Neuron (in vitro differentiated cells): ENCODE data around the gene ATP13A2.

Experiments
- H2AFZ ChIP-seq: one replicate; pipeline ENCODE4 v1.6.1; 2013; ENCODE audit warnings: low read depth, mild to moderate bottlenecking, inconsistent platforms, low read length, moderate library complexity
- H3K27me3 ChIP-seq: one replicate; pipeline ENCODE4 v1.6.1; 2013; ENCODE audit warnings: low read length; ENCODE audit not compliant: insufficient read depth
- H3K36me3 ChIP-seq: one replicate; pipeline ENCODE4 v1.6.1; 2013; ENCODE audit warnings: low read length; ENCODE audit not compliant: insufficient read depth
- H3K4me1 ChIP-seq: one replicate; pipeline ENCODE4 v1.6.1; 2013; ENCODE audit warnings: low read length; ENCODE audit not compliant: insufficient read depth
- H3K4me3 ChIP-seq: 2 replicates; pipeline ENCODE4 v1.5.1; 2013; ENCODE audit warnings: mild to moderate bottlenecking, low read length, moderate library complexity
- H3K9me3 ChIP-seq: one replicate; pipeline ENCODE4 v1.6.1; 2013; ENCODE audit warnings: low read length

The ATP13A2 gene

DNA sequence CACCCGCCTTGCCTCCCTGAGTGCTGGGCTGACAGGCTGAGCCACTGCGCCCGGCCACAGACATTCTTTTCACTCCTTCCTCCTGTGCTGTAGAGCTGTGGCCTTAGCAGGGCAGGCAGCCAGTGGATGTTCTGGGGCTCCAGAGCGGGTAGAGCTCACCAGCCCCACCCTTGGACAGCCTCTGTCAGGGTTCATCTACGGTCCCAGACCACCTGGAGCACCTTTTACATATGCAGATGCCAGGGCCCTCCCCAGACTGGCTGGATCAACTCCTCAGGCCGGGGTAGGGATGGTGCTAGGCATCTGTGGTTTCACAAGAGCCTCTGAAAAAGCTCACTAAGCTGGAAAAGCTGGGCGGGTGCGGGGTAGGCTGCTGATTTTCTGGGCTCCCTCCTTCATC lies 4.6 kb downstream of the ATP13A2 start:
- Histone ChIP-seq H3K4me1 (peaks cover 10% of the 10 kb centered on the region), H3K4me3 (no peak overlapping the region), H3K27me3 (no peaks in the 10 kb centered on the region), H3K9me3 (no peaks in the 10 kb centered on the region), H3K36me3 (peaks cover 25% of the 10 kb centered on the region), H2AFZ (no peak overlapping the region)

DNA sequence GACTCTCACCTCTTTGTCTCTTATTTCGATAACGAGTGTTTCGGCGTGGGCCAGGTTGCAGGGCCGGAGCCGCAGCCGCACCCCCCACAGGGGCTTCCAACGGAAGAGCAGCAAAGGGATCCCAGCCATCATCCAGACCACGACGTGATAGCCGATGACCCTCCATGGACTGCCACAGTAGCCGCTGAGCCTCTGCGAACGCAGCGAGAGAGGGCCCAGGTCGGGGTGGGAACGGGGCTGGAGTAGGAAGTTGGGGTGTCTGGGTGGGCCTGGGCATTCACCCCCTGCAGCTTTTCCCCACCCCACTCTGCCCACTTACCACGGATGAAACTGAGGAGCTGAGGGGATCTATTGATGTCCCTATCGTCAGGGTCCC lies 6.4 kb downstream of the ATP13A2 start:
- Histone ChIP-seq H3K9me3 (no peaks in the 10 kb centered on the region), H3K4me1 (peaks cover 4% of the 10 kb centered on the region), H3K36me3 (peaks cover 33% of the 10 kb centered on the region), H2AFZ (no peak overlapping the region), H3K4me3 (no peak overlapping the region), H3K27me3 (no peaks in the 10 kb centered on the region)

DNA sequence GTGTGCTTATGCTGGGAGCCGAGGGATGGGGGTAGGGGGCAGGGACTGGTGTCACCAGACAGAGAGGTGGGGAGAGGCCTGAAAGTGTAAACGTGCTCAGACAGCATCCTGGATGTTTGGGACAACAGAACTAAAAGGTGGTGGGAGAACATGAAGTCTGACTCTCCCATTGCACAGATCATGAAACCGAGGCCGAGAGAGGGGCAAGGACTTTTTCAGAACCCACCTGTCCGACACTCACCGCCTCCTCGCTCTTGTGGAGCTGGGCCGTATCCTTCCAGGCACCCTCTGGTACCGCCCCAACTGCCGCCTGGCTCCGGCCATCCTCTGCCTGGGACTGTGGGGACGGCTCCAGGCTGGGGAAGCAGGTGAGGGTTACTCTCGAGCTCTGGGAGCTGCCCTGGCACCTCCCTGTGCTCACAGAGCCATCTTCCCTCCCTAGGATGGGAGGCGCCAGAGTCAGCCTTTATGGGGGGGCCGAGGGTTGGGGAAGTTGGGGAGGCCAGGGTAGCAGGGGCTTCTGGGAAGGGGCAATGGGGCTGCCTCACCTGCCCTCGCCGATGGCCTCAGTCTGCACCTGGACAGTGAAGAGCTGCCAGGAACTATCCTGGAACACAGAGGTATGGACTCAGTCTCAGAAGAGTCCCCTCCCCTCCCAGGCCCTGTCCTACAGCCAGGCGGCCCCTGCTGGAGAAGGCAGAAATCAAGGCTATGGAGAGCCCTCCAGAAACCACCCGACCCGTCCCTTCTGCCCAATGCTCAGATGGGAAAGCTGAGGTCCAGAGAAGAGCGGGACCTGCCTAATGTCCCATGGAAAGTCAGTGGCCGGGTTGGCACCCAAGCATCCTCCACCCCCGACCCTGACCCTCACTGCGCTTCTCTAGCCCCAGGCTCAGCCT lies 7.0 kb downstream of the ATP13A2 start:
- Histone ChIP-seq H3K36me3 (peaks cover 33% of the 10 kb centered on the region), H3K4me3 (no peak overlapping the region), H3K9me3 (no peaks in the 10 kb centered on the region), H3K4me1 (peaks cover 4% of the 10 kb centered on the region), H3K27me3 (no peaks in the 10 kb centered on the region), H2AFZ (no peak overlapping the region)

DNA sequence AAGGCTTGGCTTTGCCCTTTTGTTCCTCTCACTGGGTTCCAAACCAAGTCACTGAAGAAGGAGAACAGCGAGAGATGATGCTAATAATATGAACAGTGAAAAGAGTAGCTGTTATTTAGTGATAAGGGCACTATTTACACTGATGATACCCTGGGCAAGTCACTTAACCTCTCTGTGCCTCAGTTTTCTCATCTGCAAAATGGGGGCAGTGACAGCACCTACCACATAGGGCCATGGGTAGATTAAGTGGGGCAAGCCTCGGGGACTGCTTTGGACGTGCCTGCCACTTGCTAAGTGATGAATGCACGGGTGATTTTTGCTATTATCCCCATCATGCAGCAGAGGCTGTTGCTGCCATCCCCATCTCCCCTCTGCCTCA lies 9.2 kb downstream of the ATP13A2 start:
- Histone ChIP-seq H3K4me3 (no peak overlapping the region), H3K9me3 (no peaks in the 10 kb centered on the region), H3K27me3 (no peaks in the 10 kb centered on the region), H2AFZ (no peak overlapping the region), H3K4me1 (peaks cover 4% of the 10 kb centered on the region), H3K36me3 (peaks cover 33% of the 10 kb centered on the region)

DNA sequence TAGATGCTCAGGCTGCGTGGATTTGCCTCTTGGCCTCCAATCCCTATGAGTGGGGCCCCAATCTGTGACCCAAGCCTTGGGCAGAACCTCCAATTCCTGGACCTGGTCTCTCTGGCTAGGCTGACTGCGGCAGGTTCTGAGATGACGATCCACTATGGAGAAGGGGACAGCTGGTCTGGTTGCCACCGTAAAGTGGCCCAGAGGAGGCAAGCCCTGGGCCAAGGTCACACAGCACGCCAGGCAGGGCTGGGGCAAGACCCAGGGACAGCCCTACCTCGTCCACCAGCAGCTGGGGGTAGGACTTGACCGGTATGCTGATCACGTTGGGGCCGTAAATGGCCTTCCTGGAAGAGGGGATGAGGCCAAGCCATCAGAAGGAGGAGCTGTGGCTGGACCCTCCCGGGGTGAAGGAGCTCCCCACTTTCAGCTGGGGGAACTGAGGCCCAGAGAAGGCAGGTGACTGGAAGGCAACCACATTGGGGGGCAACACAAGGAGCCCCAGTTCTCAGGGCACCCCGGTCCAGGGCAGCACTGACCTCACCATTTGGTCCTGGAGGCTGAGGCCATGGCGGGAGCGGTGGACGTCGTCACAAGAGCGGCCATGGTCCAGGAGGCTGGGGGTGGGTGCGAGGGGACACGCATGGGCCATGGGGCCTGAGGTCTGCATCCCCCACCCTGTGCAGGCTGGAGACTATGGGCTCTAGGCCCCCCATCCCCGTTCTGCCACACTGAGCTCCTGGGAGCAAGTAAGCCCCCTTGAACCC lies 9.8 kb downstream of the ATP13A2 start:
- Histone ChIP-seq H3K4me3 (no peak overlapping the region), H3K36me3 (peaks cover 33% of the 10 kb centered on the region), H3K4me1 (peaks cover 4% of the 10 kb centered on the region), H3K9me3 (no peaks in the 10 kb centered on the region), H2AFZ (no peak overlapping the region), H3K27me3 (no peaks in the 10 kb centered on the region)

DNA sequence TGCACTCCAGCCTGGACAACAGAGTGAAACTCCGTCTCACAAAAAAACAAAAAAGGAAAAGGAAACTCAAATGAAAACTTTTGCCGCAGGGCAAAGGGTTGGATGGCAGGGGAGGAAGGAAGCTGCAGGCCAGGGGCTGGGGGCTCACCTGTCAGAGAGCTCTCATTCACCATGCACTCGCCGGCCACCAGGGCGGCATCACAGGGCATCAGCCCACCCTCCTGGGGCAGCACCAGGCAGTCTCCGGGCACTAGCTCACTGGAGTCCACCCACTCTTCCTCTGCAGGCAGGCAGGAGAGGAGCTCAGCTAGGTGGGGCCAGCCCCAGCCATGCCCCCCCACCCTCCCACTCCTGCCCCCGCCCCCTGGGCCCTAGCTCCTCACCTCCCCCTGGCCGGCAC lies 11.9 kb downstream of the ATP13A2 start:
- Histone ChIP-seq H3K4me1 (peaks cover 4% of the 10 kb centered on the region), H3K9me3 (no peaks in the 10 kb centered on the region), H3K4me3 (no peak overlapping the region), H3K36me3 (peaks cover 30% of the 10 kb centered on the region), H3K27me3 (no peaks in the 10 kb centered on the region), H2AFZ (no peak overlapping the region)

DNA sequence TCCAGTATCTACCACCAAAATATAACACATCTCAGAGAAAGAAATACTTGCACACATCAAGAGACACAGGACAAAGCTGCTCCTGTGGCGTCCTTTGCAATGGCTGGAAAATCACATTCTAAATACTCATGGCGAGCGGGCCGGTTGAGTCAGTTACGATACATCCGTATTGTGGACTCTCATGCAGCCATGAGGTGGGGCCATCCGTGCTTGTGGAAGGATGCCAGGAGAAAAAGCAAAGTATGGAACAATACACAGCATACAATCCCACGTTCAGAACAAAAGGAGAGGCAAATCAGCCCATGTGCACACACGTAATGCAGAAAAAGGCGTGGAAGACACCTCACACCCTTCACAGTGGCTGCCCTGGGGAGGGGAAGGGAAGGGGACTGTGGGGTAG lies 13.1 kb downstream of the ATP13A2 start:
- Histone ChIP-seq H2AFZ (no peak overlapping the region), H3K4me3 (no peak overlapping the region), H3K27me3 (no peaks in the 10 kb centered on the region), H3K36me3 (peaks cover 20% of the 10 kb centered on the region), H3K9me3 (no peaks in the 10 kb centered on the region), H3K4me1 (peaks cover 4% of the 10 kb centered on the region)

DNA sequence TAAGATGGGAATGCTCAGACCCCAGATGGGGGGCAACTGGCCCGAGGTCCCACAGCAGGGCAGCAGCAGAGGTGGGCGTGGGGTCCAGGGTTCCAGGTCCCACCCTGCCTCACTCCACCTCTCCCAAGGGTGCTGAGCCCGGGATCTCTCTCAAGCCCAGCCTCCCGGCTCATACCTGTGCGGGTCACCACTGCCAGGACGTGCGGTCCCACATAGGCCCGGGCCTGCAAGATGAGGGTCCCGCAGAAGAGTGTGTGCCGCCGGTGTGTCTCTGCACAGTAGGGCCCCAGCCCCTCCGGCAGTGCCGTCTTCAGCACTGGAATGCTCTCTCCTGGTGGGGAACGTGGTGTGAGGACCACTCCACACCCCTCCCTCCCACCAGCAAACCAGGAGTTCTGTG lies 14.9 kb downstream of the ATP13A2 start:
- Histone ChIP-seq H3K36me3 (peaks cover 8% of the 10 kb centered on the region), H2AFZ (no peak overlapping the region), H3K4me3 (no peak overlapping the region), H3K4me1 (peaks cover 4% of the 10 kb centered on the region), H3K27me3 (no peaks in the 10 kb centered on the region), H3K9me3 (no peaks in the 10 kb centered on the region)

DNA sequence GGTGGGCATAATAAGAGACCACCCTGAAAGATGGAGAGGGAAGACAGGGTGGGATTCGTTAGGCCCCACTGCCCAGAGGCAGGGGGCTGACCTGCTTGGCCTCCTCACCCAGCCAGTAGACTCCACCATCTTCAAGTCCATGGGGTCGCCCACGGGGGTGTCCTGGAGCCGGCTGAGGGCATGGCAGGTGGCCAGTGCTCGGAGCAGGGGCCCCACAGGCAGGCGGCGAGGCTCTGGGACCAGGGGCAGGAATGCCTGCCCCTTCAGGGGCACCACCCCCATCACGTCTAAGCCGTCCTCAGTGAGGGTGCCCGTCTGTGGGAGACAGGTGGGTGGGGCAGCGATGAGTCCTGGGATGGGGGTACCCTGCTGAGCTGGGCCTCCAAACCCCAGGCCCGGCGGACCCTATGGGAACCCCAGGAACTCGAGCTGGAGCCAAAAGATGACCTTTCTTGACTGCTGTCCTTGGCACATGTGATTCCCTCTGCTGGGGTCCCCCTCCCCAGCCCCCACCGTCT lies 18.1 kb downstream of the ATP13A2 start:
- Histone ChIP-seq H3K4me1 (no peaks in the 10 kb centered on the region), H3K4me3 (no peak overlapping the region), H2AFZ (no peak overlapping the region), H3K36me3 (peaks cover 3% of the 10 kb centered on the region), H3K27me3 (no peaks in the 10 kb centered on the region), H3K9me3 (no peaks in the 10 kb centered on the region)

DNA sequence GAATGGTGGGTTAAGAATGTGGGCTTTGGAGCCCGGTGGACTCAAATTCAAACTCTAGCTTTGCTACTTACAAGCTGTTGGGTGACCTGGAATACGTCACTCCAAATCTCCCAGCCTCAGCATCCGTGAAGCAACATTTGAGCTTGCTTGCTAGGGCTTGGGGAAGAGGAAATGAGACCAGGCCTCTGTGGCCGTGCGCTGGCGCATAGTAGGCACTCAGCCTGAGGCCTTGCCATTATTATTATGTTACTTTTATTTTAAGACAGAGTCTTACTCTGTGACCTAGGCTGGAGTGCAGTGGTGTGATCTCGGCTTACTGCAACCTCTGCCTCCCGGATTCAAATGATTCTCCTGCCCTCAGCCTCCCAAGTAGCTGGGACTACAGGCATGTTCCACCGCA lies 19.1 kb downstream of the ATP13A2 start:
- Histone ChIP-seq H3K4me3 (no peak overlapping the region), H2AFZ (no peak overlapping the region), H3K9me3 (no peaks in the 10 kb centered on the region), H3K4me1 (no peaks in the 10 kb centered on the region), H3K36me3 (peaks cover 6% of the 10 kb centered on the region), H3K27me3 (no peaks in the 10 kb centered on the region)

DNA sequence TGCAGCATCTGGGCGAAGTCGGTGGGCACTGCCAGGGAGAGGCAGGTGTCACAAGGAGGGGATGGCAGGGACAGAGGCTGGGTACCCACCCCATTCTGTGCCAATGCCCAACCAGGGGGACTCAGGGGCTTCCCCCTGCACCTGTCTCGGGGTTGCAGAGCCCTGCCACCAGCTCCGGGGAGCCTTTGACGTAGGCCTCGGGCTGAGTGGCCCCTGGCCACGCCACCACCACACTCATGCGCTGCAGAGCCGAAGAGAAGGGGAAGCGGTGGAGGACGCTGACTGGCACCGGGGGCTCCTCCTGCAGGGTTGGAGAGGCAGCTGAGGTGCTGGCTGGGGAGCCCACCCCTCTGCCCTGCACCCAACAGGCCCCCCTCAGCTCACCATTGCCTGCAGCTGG lies 19.6 kb downstream of the ATP13A2 start:
- no peaks in the 10 kb centered on the region for H3K4me1 ChIP-seq
- no peaks in the 10 kb centered on the region for H3K9me3 ChIP-seq
- no peak overlapping the region for H3K4me3 ChIP-seq
- peaks cover 9% of the 10 kb centered on the region for H3K36me3 ChIP-seq
- H2AFZ ChIP-seq, result no peak overlapping the region
- no peaks in the 10 kb centered on the region for H3K27me3 ChIP-seq

DNA sequence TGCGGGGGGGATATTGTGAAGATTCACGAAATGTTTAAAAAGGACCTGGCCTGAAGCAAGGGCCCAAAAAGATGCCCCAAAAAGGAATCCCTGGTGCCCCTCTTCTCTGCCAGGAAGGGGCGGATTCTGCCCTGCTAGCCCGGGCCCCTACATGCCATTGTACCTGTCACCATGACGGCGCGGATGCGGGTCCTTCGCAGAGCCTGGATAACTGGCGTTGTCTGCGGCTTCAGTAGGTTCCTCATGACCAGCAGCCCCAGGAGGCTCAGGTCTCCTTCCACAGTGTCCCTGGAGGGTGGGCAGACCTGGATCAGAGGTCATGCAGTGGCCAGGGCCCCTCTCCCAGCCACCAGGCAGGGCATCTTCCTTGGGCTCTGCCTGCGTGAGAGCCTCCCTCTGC lies 20.2 kb downstream of the ATP13A2 start:
- no peak overlapping the region for H2AFZ ChIP-seq
- peaks cover 13% of the 10 kb centered on the region for H3K36me3 ChIP-seq
- no peak overlapping the region for H3K4me3 ChIP-seq
- H3K4me1 ChIP-seq, result no peaks in the 10 kb centered on the region
- H3K27me3 ChIP-seq, result no peaks in the 10 kb centered on the region
- no peaks in the 10 kb centered on the region for H3K9me3 ChIP-seq

DNA sequence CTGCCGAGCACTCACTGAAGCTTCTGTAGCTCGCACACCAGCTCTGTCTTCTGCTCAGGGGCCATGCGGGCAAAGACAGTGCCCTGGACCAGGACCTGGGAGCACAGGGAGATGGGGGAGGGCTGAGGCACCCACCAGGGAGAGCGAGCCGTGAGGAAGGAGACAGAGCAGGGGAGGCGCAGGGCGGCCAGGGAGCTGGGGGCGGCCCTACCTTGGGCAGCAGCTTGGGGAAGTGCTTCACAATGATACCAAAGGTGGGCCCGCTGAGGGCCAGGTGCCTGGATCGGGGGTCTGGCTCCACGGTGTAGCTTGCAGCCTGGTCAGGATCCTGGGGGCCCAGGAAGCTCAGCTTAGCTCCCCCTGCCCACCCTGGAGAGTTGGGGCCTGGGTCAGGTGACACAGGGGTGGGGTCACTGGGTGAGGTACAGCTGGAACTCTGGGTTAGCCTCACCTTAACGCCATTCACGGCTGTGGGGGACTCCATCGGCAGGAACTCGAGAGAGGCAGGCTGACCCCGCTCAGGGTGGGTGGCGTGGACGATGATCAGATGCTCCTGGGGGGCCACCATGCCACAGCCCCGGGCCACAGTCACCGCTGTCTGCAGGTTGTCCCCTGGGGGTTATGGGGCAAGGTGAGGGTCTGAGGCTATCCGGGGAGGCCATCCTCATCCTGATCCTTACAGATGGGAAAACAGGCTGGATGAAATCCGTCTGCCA lies 21.9 kb downstream of the ATP13A2 start:
- Histone ChIP-seq H2AFZ (no peak overlapping the region), H3K9me3 (no peaks in the 10 kb centered on the region), H3K4me3 (no peak overlapping the region), H3K36me3 (peaks cover 11% of the 10 kb centered on the region), H3K4me1 (no peaks in the 10 kb centered on the region), H3K27me3 (no peaks in the 10 kb centered on the region)
